ENCODE results near the gene CEP57.
"Not testable (repeated sequence)": the region's sequence is repeated elsewhere in the genome, so short reads cannot be mapped to it uniquely, and the experiment has no call there.

CEP57 gene

GRCh38 chr11:95794086-95794485, 3.8 kb downstream of the CEP57 start:
- no peak for DNase-seq (ENCODE audit: low read depth, low spot score)
- H3K4me3 ChIP-seq (ENCODE audit: low read length), result no peak overlapping the region

- DNase-seq (ENCODE audit: low read depth, low spot score), result no peak
- no peak overlapping the region for H3K4me3 ChIP-seq (ENCODE audit: low read length)
These were observed 5.5 kb downstream of the CEP57 start for GRCh38 chr11:95795627-95796295.

DNA sequence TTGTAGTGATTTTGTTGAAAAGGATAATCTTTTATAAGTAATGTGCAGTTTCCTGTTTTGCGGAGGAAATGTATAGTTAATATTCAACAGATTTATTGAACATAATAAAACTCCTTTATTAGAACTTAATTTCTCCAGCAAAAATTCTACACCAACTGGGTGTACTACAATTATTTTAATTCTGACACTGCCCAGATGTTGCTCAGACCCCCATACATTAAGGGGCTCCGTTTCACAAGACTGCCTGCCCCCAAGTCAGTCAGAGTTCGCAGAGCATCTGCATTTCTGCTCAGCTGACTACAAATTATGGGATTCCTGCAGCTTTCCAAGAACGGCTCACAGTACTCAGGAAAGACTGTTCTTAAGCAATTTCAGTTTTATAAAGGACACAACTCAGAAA, 6.2 kb downstream of the CEP57 start:
- no peak overlapping the region for H3K4me3 ChIP-seq (ENCODE audit: low read length)
- no peak for DNase-seq (ENCODE audit: low read depth, low spot score)

DNA sequence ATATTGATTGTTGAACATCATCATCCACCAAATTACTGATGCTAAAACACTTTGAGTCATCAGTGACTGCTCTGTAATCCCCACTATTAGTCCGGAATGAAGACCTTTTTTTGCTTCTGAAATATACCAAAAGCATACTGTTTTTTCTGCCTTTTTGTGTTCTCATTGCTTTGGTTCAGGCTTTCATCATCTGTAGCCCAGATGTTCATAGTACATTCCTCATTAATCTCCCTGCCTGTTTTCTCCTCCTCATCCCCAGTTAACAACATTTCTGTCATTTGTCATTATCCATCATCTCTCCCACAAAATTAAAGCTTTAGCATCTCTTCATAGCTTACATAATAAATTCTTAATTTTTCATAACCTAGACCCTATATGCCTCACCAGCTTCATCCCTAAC, 9.2 kb downstream of the CEP57 start:
- DNase-seq (ENCODE audit: low read depth, low spot score), result no peak
- no peak overlapping the region for H3K4me3 ChIP-seq (ENCODE audit: low read length)

- H3K4me3 ChIP-seq (ENCODE audit: low read length), result no peak overlapping the region
- no peak for DNase-seq (ENCODE audit: low read depth, low spot score)
These were observed 10.1 kb downstream of the CEP57 start for GRCh38 chr11:95800438-95800837.

DNA sequence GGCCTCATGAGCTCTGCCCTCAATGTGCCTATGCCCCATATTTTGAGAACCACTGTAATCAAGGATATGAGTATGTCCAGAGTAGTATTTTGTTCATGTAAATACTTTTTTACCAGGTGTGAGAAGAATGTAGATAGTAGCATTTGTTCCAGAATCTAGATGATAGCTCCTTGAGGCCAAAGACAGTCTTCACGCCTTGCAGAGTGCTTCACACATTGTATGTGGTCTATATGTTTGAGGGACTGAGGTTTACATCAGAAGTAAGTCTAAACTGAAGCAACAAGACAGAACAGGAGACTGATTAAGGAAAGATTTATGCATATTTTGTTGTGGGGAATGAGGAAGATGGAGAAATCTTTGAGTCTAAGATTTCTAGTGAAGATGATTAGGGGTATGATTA, 12.5 kb downstream of the CEP57 start:
- no peak for DNase-seq (ENCODE audit: low read depth, low spot score)
- H3K4me3 ChIP-seq (ENCODE audit: low read length), result no peak overlapping the region

- no peak for DNase-seq (ENCODE audit: low read depth, low spot score)
- no peak overlapping the region for H3K4me3 ChIP-seq (ENCODE audit: low read length)
These were observed 13.7 kb downstream of the CEP57 start for GRCh38 chr11:95803973-95804372.

DNA sequence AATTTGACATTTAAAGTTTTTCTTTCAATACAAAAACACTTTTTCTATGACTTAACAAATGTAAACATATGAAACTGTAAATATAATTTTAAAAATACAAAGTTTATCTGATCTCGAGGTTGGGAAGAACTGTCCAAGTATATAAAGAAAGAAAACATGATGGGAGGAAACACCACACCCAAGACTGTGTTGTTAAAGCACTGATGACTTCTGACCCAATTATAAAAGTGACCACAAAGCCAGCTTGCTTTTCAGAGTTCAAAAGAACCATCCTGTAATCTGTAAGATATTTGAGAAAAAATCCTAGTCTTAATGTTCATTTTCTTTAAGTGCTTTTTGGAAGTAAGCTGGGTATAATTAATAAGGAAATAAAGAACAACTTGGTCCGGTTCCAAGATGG, 15.6 kb downstream of the CEP57 start:
- no peak for DNase-seq (ENCODE audit: low read depth, low spot score)
- H3K4me3 ChIP-seq (ENCODE audit: low read length), result no peak overlapping the region

DNA sequence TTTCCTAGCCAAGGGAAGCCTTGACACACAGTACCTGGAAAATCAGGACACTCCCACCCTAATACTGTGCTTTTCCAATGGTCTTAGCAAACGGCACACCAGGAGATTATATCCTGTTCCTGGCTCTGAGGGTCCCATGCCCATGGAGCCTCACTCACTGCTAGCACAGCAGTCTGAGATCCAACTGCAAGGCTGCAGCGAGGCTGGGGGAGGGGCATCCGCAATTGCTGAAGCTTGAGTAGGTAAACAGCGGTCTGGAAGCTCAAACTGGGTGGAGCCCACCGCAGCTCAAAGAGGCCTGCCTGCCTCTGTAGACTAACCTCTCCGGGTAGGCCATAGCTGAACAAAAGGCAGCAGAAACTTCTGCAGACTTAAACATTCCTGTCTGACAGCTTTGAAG, 16.2 kb downstream of the CEP57 start:
- H3K4me3 ChIP-seq (ENCODE audit: low read length); DNase-seq (ENCODE audit: low read depth, low spot score): not testable (repeated sequence)

- H3K4me3 ChIP-seq (ENCODE audit: low read length); DNase-seq (ENCODE audit: low read depth, low spot score): not testable (repeated sequence)
These were observed 20.8 kb downstream of the CEP57 start for GRCh38 chr11:95811052-95811451.

DNA sequence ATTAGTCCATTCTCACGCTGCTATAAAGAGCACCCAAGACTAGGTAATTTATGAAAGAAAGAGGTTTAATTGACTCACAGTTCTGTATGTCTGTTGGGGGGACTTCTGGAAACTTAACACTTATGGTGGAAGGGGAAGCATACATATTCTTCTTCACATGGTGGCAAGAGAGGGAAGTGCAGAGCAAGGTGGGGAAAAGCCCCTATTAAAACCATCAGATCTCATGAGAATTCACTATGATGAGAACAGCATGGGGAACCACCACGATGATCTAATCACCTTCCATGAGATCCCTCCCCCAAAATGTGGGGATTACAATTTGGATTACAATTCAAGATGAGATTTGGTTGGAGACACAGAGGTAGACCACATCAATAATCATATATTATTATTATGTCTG, 25.7 kb downstream of the CEP57 start:
- no peak for DNase-seq (ENCODE audit: low read depth, low spot score)
- no peak overlapping the region for H3K4me3 ChIP-seq (ENCODE audit: low read length)

DNA sequence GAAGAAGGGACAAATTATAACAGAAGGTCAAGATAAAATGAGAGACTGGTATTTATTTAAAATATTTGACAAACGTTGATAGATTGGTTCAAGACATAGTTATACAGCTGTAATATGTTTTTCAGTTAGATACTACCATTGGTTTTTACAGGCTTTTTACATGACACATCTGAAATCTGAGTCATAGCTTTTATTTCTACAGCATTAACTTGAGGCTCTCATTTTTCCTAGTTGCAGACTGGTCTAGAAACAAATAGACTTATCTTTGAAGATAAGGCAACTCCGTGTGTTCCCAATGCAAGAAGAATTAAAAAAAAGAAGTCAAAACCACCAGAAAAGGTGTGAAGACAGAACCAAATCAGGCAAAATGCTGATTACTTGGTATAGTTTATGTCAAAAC, 31.3 kb downstream of the CEP57 start:
- no peak for DNase-seq (ENCODE audit: low read depth, low spot score)
- no peak overlapping the region for H3K4me3 ChIP-seq (ENCODE audit: low read length)

- DNase-seq (ENCODE audit: low read depth, low spot score), result no peak
- H3K4me3 ChIP-seq (ENCODE audit: low read length), result no peak overlapping the region
These were observed 37.4 kb downstream of the CEP57 start for GRCh38 chr11:95827696-95828095.

DNA sequence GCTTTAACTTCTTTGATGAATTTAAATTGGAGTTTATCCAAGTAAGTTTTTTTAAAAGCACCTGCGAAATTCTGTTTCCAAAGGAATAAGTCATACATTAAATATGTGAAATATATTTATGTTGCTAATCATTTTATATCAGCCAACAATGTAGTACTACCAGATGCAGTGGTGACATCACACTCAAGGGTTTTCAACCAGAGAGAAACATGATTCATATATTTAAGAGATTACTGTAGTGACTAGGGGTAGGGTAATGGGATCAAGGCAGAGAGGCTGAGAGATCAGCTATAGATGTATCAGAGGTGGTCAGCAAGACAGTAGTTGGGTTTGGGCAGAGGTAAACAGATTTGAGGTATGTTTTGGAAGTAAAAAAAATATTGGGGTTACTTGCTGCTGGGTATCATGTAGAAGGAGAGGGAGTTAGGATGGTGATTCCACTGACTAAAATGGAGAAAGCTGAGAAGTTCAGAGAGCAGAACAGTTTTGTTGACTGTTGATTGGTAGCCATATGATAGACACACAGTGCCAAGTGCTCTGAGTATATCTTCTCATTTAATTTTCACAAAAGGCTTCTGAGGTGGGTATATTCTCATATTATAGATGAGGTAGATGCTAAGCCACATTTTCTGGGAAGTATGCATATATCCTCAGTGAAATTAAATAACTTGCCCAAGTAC, 39.4 kb downstream of the CEP57 start:
- H3K4me3 ChIP-seq (ENCODE audit: low read length), result no peak overlapping the region
- no peak for DNase-seq (ENCODE audit: low read depth, low spot score)

GRCh38 chr11:95831198-95831883, 41.0 kb downstream of the CEP57 start:
- no peak overlapping the region for H3K4me3 ChIP-seq (ENCODE audit: low read length)
- no peak for DNase-seq (ENCODE audit: low read depth, low spot score)

GRCh38 chr11:95832763-95833162, 42.5 kb downstream of the CEP57 start:
- no peak overlapping the region for H3K4me3 ChIP-seq (ENCODE audit: low read length)
- no peak for DNase-seq (ENCODE audit: low read depth, low spot score)

GRCh38 chr11:95833378-95833777, 43.1 kb downstream of the CEP57 start:
- H3K4me3 ChIP-seq (ENCODE audit: low read length), result no peak overlapping the region
- no peak for DNase-seq (ENCODE audit: low read depth, low spot score)

GRCh38 chr11:95835351-95835750, 45.1 kb downstream of the CEP57 start:
- H3K4me3 ChIP-seq (ENCODE audit: low read length), result no peak overlapping the region
- DNase-seq (ENCODE audit: low read depth, low spot score), result no peak

DNA sequence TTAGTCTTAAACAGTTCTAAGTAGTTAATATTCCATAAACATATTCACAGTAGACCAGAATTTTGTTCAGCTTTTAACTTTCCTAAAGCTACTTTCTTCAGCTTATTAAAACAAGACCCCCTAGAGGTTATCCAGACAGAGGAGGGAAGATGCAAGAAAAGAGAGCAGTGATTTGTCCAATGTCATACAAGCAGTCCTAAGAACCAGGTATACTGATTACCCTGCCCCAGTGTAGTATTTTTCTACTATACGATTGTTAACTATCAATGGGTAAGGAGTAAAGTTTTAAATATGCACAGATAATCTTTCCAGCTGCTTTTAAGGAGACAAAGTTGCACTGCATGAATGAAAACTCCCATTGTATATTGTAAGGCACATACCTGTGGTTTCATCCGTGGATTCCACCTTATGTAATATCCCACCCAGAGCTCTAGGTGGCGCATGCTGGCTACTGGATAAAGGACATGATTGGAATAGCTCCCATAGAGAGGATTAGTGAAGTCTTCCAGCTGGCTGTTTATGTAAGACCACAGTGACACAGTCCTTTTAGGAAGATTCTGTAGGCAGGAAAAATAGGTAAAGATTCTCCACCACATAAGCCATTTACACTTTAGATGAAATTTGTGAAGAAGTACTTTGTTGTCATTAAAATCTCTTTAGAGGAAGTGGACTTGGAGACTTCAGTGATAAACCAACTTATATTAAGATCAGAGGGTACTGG, 45.6 kb downstream of the CEP57 start:
- peak; percentile 32 for DNase-seq (ENCODE audit: low read depth, low spot score)
- no peak overlapping the region for H3K4me3 ChIP-seq (ENCODE audit: low read length)

- no peak overlapping the region for H3K4me3 ChIP-seq (ENCODE audit: low read length)
- DNase-seq (ENCODE audit: low read depth, low spot score), result no peak
These were observed 54.9 kb downstream of the CEP57 start for GRCh38 chr11:95845167-95845566.
